B cell (primary cell): ENCODE measurements around the gene ANKRD65.

Source experiments
- EZH2 ChIP-seq: IDR thresholded peaks from 2 replicates; pipeline ENCODE4 v1.6.1; 2012; ENCODE audit warnings: borderline replicate concordance, low read depth, mild to moderate bottlenecking, moderate library complexity, low read length; ENCODE audit not compliant: insufficient read depth, poor library complexity, severe bottlenecking
- TF ChIP-seq, protein P1 (sequence below): fragments of 200-600 bp; IDR thresholded peaks from one replicate; pipeline ENCODE4 v1.8.0; 2022; ENCODE audit warnings: antibody characterized with exemption, mild to moderate bottlenecking

DNA sequence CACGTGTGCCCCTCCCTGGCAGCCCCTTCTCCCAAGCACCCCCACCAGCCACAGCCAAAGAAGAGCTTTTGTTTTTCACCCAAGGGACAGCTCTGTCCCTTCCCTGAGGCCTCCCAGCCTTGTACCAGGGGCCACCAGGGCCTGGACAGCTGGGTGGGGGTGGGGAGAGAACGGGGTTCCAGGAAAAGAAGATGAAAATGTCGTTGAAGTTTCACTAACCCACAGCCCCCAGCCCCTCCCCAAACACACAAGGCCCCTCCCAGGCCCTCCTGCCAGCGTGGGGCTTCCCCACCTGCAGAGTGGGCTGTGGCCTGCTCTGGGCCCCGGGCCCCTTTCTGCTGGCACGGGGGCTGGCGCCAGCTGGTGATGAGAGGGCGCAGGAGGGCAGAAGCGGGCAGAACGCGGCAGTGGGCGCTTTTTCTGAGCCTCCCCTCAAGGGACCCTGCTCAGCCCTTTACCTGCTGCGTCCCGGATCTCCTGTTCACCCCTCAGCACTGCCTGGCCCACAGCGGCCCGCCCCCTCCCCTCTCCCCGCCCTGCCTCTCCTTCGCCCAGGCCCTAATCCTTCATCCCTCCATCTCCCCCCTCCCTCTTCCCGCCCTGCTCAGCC, 5.5 kb upstream of the ANKRD65 start:
- TF ChIP-seq, protein P1, sequence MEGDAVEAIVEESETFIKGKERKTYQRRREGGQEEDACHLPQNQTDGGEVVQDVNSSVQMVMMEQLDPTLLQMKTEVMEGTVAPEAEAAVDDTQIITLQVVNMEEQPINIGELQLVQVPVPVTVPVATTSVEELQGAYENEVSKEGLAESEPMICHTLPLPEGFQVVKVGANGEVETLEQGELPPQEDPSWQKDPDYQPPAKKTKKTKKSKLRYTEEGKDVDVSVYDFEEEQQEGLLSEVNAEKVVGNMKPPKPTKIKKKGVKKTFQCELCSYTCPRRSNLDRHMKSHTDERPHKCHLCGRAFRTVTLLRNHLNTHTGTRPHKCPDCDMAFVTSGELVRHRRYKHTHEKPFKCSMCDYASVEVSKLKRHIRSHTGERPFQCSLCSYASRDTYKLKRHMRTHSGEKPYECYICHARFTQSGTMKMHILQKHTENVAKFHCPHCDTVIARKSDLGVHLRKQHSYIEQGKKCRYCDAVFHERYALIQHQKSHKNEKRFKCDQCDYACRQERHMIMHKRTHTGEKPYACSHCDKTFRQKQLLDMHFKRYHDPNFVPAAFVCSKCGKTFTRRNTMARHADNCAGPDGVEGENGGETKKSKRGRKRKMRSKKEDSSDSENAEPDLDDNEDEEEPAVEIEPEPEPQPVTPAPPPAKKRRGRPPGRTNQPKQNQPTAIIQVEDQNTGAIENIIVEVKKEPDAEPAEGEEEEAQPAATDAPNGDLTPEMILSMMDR, result no peak
- no peak for TF ChIP-seq EZH2
